Small intestine (tissue), 7 donors: Measurements from ENCODE around the gene DLX3. TPM values are rescaled to one million over a fixed set of nuclear protein-coding genes. Genes with fewer than 3 reads are reported as not detected.

Experiments
- DNase-seq, 2 donors: peaks; one replicate each; pipeline versions ENCODE4 v3.0.0 to v3.0.0-alpha.2; 2013
- FAIRE-seq: peaks from 2 replicates; lab custom pipeline; 2012; peaks lifted over from hg19 to GRCh38; lab: Jason Lieb, UNC
- H3K27ac ChIP-seq, 3 donors: one replicate each; pipeline ENCODE4 v1.5.1; 2013; ENCODE audit warnings: low read length in 2 of 3, mild to moderate bottlenecking in 2 of 3, control low read depth in 1 of 3, inconsistent platforms in 1 of 3, low read depth in 1 of 3, moderate library complexity in 1 of 3
- H3K27me3 ChIP-seq, 3 donors: one replicate each; pipeline ENCODE4 v1.6.1; 2013; ENCODE audit warnings: low read length in 3 of 3, inconsistent platforms in 1 of 3; ENCODE audit not compliant: control insufficient read depth in 3 of 3, insufficient read depth in 3 of 3
- H3K36me3 ChIP-seq, 3 donors: one replicate each; pipeline ENCODE4 v1.6.1; 2013; ENCODE audit warnings: low read length in 3 of 3, inconsistent platforms in 1 of 3, low read depth in 1 of 3, mild to moderate bottlenecking in 1 of 3, moderate library complexity in 1 of 3; ENCODE audit not compliant: control insufficient read depth in 3 of 3, insufficient read depth in 2 of 3
- H3K4me1 ChIP-seq, 3 donors: one replicate each; pipeline ENCODE4 v1.6.1; 2013; ENCODE audit warnings: low read length in 2 of 3, inconsistent platforms in 1 of 3, low read depth in 1 of 3, mild to moderate bottlenecking in 1 of 3, moderate library complexity in 1 of 3; ENCODE audit not compliant: control insufficient read depth in 3 of 3, insufficient read depth in 2 of 3
- H3K4me3 ChIP-seq, 3 donors: one replicate each; pipeline ENCODE4 v1.5.1; 2013; ENCODE audit warnings: low read length in 3 of 3, control low read depth in 1 of 3, inconsistent platforms in 1 of 3, low read depth in 1 of 3, mild to moderate bottlenecking in 1 of 3, moderate library complexity in 1 of 3
- H3K9me3 ChIP-seq, 2 donors: one replicate each; pipeline ENCODE4 v1.6.1; 2013; ENCODE audit warnings: low read depth in 1 of 2, low read length in 1 of 2; ENCODE audit not compliant: control insufficient read depth in 2 of 2, insufficient read depth in 1 of 2
- WGBS, 3 donors: extraction: QIAGEN DNeasy Blood & Tissue Kit; methylation state at CpG; one replicate each; pipeline ENCODE4 v1.1.7; 2013; 5-methylcytosine and 5-hydroxymethylcytosine counted together
- polyA plus RNA-seq, 4 donors: library from polyadenylated mRNA; stranded (reverse) in 3 of 4; unstranded in 1 of 4; fragments of 200-250 nt in 3 of 4; fragments of 120-200 nt in 1 of 4; gene quantifications; one replicate each; pipeline versions ENCODE4 v1.2.1 to v1.2.3, GENCODE V29; 2013
- donor health status: healthy with polysubstance abuse.
- donor health status: control.
- donor health status: control.
- donor health status: Bipolar disorder and iron deficiency.
- donor health status: healthy.

Gene DLX3
- polyA plus RNA-seq, 4 donors: 0.06 to 1.4 TPM; not detected in 2

DNA sequence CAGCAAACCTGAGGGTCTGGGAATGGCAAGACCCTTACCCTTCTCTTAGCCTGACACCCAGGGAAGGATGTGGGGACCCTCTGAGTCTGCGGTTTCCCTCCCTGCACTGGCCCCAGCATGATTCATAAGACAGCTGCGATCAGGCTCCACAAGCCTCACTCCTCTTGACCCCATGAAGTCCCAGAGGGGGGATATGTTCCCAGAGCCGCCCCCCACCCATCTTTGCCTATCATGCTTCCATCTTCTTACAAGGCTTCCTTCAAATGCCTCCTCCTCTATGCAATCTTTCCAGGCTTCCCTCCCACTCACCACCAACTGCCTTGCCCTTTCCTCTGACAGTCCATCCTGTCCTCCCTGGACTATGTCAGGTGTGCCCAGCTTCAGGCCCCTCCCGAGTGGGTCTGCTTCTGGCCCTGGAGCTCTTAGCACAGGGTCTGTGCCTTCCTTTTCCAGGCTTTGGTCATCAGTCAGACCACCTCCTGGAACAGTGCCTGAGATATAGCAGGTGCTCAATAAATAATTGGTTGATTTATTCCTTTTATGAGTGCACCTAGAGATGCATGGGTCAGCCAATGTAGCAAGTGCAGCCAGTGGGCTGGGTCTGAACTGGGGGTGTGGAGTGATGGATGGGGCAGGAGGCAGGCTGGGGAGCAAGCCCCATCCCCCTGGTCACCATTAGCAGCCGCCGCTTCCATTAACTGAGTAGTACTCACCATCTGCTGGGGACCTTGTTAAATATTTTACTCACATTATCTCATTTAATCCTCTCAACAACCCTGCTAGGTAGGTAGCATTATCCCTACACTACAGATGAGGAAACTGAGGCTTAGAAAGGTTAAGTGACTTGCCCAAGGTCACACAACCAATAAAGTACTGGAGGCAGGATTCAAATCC lies 8.4 kb downstream of the DLX3 start:
- DNase-seq (no peak), FAIRE-seq (no peak)
- no peak overlapping the region for H3K27ac ChIP-seq
- no peaks in the 10 kb centered on the region for H3K36me3 ChIP-seq
- H3K27me3 ChIP-seq: peaks cover 6 to 70% (median 27%) of the 10 kb centered on the region in 3 donors
- H3K9me3 ChIP-seq: no peaks in the 10 kb centered on the region
- WGBS, 3 donors: 56 to 71% (median 62%) methylated on average over 6 of the region's 6 CpGs
- no peak overlapping the region for H3K4me3 ChIP-seq
- H3K4me1 ChIP-seq: no peaks in the 10 kb centered on the region

DNA sequence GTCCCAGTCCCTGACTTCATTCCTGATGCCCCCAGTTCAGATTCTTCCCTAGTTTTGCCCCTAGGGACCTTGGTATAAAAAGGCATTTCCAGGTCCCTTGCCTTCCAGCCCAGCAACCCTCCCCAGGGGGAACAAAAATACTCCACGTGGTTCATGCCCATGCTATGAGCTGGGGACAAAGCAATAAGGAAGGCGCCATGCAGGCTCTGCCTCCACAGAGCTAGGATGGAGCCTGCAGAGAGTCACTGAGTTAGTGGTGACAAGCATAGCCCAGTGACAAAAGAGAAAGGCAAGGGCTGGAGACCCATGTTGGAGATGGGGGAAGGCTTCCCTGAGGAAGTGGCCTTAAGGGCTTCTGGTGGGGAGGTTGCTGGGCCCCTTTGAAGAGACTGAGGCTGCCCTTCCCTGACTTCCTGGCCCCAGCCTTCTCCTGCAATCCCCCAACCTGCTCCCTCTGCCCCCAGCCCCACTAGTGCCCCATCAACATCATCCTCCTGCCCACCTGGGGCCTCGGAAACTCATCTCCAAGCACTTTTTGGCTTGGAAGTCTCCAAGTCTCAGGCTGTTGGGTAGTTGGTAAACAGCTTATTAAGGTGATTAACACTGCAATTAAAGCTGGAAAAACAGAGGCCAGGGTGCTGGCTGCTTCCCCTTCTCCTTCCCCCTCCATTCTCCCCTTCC lies 9.6 kb downstream of the DLX3 start:
- H3K36me3 ChIP-seq: no peaks in the 10 kb centered on the region
- no peak for FAIRE-seq
- H3K9me3 ChIP-seq: no peaks in the 10 kb centered on the region
- no peak overlapping the region for H3K27ac ChIP-seq
- H3K27me3 ChIP-seq: peaks cover 6 to 64% (median 22%) of the 10 kb centered on the region in 3 donors
- WGBS, 3 donors: 41 to 49% (median 46%) methylated on average over 3 of the region's 3 CpGs
- no peaks in the 10 kb centered on the region for H3K4me1 ChIP-seq
- H3K4me3 ChIP-seq: no peak overlapping the region
- DNase-seq: no peak

GRCh38 chr17:49984776-49985175 lies 10.2 kb downstream of the DLX3 start:
- Histone ChIP-seq H3K9me3 (no peaks in the 10 kb centered on the region), H3K4me3 (no peak overlapping the region), H3K27ac (no peak overlapping the region), H3K4me1 (no peaks in the 10 kb centered on the region), H3K27me3 (peaks cover 6 to 64% (median 20%) of the 10 kb centered on the region in 3 donors), H3K36me3 (no peaks in the 10 kb centered on the region)
- DNase-seq (no peak), FAIRE-seq (no peak)
- WGBS, 3 donors: 40 to 56% (median 43%) methylated on average over 2 of the region's 2 CpGs

DNA sequence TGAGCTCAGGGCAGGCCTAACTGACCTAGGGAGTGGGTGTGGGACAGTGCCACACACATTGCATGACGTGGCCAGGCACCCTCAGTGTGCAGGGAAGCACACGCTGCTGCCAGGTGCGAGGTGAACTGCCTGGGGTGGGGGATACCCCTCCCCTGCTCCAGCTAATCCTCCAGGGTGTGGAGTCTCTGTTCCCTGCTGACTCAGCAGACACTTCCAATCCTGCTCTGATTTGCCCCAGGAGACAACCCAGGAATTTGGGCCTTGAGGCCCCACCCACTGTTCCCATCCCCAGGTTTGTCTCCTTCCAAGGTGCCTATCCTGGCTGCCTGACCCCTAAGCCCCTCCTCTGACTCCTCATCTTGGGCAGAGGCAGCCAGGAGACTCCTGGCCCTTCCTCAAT lies 10.7 kb downstream of the DLX3 start:
- FAIRE-seq: no peak
- 31 to 59% (median 31%) methylated on average over 3 of the region's 3 CpGs for WGBS, 3 donors
- H3K9me3 ChIP-seq: no peaks in the 10 kb centered on the region
- DNase-seq: no peak
- no peak overlapping the region for H3K27ac ChIP-seq
- H3K27me3 ChIP-seq: peaks cover 6 to 64% (median 17%) of the 10 kb centered on the region in 3 donors
- no peaks in the 10 kb centered on the region for H3K36me3 ChIP-seq
- H3K4me3 ChIP-seq: no peak overlapping the region
- H3K4me1 ChIP-seq: no peaks in the 10 kb centered on the region

DNA sequence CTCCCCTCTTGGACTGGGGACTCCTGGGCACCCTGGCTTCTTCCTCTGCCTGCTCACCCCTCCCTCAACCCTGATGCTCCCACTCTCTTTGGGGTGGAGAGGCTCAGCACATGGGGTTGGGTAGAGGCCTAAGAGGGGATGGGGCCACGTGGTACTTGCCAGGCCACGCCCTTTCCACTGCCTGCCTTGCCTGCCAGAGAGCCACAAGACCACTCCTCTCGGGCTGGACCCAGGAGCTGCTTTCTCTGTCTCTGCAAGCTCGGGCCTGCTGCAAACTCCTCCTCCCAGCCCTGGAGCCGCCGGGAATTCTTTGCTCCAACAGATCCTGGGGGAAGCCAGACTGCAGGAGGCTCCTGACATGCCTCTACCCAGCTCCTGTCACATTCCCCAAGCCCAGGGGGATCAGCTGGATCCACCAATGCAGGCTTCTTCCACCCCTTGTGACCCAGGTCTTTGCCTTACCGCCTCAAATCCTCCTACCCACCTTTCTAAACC lies 14.3 kb downstream of the DLX3 start:
- peaks cover 3 to 59% (median 13%) of the 10 kb centered on the region in 3 donors for H3K27me3 ChIP-seq
- no peaks in the 10 kb centered on the region for H3K36me3 ChIP-seq
- no peaks in the 10 kb centered on the region for H3K4me1 ChIP-seq
- no peak for FAIRE-seq
- no peaks in the 10 kb centered on the region for H3K9me3 ChIP-seq
- no peak overlapping the region for H3K4me3 ChIP-seq
- H3K27ac ChIP-seq: no peak overlapping the region
- no peak for DNase-seq
- 32 to 46% (median 42%) methylated on average over 7 of the region's 7 CpGs for WGBS, 3 donors

- no peaks in the 10 kb centered on the region for H3K4me1 ChIP-seq
- H3K27me3 ChIP-seq: peaks cover 3 to 60% (median 18%) of the 10 kb centered on the region in 3 donors
- no peak for DNase-seq
- H3K27ac ChIP-seq: no peak overlapping the region
- FAIRE-seq: no peak
- H3K36me3 ChIP-seq: no peaks in the 10 kb centered on the region
- no peaks in the 10 kb centered on the region for H3K9me3 ChIP-seq
- 70 to 81% (median 76%) methylated on average over 4 of the region's 4 CpGs for WGBS, 3 donors
- no peak overlapping the region for H3K4me3 ChIP-seq
Observed at GRCh38 chr17:49979748-49980479, 15.1 kb downstream of the DLX3 start.

DNA sequence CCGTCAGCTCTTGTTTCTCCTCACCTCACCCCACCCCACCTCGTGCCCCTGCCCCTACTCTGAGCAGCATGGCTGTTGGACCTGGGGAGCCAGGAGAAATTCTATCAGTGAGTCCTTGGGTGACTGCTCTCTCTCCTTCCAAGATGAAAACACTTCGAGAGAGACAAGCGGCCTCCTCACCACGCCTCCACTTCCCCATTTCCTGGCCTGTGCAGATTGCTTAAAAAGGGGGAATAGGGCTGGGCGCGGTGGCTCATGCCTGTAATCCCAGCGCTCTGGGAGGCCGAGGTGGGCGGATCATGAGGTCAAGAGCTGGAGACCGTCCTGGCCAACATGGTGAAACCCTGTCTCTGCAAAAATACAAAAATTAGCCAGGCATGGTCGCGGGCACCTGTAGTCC lies 16.5 kb downstream of the DLX3 start:
- DNase-seq (no peak), FAIRE-seq (no peak)
- no peaks in the 10 kb centered on the region for H3K9me3 ChIP-seq
- H3K4me1 ChIP-seq: no peaks in the 10 kb centered on the region
- 66 to 77% (median 67%) methylated on average over 12 to 13 of the region's 13 CpGs for WGBS, 3 donors
- H3K27ac ChIP-seq: no peak overlapping the region
- H3K4me3 ChIP-seq: no peak overlapping the region
- no peaks in the 10 kb centered on the region for H3K36me3 ChIP-seq
- peaks cover 9 to 70% (median 20%) of the 10 kb centered on the region in 3 donors for H3K27me3 ChIP-seq
